ENCODE measurements around the gene RGS19.

Gene RGS19

DNA sequence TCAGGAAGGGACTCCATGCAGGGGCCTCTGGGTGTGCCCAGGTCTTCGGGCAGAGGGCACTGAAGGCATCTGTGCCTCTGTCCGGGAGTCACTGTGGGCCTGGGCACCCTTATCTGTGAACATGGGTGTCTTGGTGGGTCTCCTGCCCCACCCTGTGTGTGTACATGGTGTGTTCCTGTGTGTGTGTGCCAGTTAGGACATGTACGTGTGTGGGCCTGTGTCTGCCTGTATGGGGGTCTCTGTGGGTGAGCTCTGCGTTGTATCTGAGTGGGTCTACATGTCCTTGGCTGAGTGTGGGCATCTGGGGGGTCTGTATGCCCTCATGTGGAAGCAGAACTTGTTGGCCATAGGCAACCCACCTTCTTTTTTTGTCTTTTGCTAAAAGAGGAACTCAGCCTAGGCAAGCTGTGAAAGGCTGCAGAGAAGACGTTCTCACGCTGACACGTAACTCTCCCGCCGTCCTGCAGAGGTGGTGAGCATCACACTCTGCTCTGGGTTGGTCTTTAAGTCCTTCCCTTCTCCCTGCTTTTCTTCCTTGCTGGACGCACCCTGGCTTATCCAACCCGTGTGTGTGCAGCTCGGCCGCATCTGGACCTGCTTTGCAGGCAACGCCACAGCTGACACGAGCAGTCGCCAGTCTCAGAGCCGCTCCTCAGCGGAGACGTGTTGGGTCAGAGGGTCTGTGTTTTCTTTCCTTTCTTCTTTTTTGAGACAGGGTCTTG is 28.6 kb upstream of the RGS19 start:
- DNase-seq: no peak

GRCh38 chr20:64106981-64107735 is 27.8 kb upstream of the RGS19 start, which contains the start of gene NPBWR2:
TSS of gene NPBWR2 (minus strand) at chr20:64107565. CDS start at chr20:64106831, 734 bp downstream.
- no peak for DNase-seq

GRCh38 chr20:64106435-64106961 is 27.2 kb upstream of the RGS19 start:
- no peak for DNase-seq

DNA sequence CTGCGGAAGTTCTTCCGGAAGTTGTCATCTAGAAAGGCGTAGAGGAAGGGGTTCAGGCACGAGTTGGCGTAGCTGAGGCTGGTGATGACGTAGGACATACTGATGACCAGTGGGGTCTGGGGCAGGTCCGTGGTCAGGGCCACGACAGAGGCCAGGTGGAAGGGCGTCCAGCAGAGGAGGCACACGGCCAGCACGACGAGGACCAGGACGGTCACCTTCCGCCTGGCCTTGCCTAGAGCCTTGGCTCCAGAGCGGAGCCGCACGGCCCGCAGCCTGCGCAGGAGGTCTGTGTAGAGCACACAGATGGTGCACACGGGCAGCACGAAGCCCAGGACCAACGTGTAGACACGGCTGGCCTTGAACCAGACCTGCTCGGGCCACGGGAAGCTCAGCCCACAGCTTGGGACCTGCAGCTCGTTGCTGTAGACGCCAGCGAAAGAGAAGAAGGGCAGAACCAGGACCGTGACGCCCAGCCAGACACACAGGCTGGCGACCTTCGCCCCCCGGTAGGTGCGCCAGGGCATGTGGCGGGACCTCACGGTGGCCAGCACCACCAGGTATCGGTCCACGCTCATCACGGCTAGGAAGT is 26.6 kb upstream of the RGS19 start:
- DNase-seq: no peak

DNA sequence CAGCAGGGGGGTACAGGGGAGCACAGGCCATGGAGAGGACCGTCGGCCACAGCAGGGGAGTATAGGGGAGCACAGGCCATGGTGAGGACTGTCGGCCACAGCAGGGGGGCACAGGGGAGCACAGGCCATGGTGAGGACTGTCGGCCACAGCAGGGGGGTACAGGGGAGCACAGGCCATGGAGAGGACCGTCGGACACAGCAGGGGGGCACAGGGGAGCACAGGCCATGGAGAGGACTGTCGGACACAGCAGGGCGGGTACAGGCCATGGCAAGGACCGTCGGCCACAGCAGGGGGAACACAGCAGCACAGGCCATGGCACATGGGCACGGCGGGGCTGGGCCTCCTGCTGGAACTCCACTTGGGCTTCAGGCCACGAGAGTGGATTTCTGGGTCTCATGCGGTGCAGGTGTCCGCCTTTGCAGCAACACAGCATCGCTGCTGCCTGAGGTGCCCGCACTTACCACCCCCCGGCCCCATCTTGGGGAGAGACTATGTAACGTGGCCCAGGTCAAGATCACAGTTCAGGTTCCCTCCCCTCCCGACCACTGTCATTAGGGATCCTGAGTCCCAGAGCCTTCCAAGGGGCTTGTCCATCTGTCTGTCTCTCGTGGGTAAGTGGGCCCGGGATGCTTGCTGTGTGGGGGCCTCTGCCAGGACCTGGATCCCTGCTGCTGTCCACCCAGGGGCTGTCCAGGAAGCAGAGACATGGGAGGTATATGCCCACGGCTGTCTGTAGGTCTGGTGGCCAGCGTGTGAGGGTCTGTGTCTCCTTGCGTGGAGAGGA is 25.5 kb upstream of the RGS19 start:
- DNase-seq: no peak

DNA sequence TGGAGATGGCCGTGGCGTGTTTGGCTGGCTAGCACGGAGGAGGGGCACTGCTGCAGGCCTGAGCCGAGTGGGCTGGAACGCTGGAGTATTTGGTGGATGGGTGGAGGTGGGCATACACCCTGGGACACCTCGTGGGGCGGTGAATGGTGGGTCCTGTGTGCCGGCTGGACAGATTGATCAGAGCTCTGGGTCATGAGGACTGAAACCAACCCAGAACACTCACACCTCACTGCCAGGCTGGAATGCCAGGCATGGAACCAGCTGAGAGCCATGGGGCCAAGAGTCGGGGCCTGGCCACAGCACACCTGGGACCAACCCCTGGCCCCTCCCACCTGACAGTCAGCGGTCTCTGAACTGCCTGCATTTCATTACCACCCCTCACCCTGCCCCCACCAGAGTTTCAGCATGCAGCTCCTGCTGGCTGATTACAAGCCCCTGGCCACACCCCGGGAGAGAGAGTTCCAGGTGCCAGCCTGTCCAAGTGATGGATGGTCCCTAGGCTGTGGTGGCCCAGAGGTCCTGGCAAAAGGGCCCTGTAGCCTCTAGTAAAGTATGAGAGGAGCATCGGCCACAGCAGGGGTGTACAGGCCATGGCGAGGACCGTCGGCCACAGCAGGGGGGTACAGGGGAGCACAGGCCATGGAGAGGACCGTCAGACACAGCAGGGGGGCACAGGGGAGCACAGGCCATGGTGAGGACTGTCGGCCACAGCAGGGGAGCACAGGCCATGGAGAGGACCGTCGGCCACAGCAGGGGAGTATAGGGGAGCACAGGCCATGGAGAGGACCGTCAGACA is 24.8 kb upstream of the RGS19 start:
- DNase-seq: no peak

- no peak for DNase-seq
Measured at GRCh38 chr20:64102647-64103354, 23.5 kb upstream of the RGS19 start.

DNA sequence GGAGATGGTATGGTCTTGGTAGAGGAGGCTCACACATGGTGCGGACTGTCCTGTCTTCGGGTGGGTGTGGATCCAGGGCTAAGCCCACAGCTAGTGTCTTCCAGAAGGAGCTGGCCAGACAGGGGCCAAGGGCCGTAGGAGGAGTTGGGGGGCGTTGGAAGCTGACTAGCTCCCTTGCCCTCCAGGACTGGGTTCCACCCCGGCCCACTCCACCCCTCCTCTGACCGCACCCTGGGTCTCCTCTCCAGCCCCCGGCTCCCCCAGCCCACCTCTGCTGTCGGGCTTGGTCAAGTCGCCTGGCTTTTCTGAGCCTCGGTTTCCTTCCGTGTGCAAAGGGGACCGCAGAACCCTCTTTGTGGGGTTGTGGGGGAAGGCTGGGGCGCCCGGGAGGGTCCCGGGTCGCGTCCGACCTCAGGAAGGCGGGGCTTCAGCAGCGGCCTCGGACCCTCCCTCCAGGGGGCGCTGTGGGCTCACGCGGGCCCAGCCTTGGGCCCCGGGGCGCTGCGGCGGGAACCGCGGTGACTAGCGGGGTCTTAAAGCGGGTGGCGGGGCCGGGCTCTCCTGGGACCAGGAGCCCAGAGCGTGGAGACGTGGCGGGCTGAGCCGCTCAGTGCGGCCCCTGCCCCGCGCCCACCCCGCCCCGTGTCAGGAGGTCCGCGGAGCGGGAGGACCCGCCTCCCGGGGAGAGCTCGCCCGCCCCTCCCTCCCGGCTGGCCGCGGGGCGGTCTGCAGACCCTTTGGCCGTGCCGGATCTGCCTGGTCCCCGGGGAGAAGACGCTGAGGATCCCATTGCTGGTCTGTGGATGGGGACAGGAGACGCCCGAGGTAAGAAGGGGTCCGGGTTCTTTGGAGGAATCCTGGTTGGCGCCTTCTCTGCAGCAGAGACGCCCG is 22.7 kb upstream of the RGS19 start:
- no peak for DNase-seq

GRCh38 chr20:64100946-64101688 is 21.8 kb upstream of the RGS19 start:
- DNase-seq: no peak

GRCh38 chr20:64100566-64100888 is 21.2 kb upstream of the RGS19 start:
- DNase-seq: no peak

DNA sequence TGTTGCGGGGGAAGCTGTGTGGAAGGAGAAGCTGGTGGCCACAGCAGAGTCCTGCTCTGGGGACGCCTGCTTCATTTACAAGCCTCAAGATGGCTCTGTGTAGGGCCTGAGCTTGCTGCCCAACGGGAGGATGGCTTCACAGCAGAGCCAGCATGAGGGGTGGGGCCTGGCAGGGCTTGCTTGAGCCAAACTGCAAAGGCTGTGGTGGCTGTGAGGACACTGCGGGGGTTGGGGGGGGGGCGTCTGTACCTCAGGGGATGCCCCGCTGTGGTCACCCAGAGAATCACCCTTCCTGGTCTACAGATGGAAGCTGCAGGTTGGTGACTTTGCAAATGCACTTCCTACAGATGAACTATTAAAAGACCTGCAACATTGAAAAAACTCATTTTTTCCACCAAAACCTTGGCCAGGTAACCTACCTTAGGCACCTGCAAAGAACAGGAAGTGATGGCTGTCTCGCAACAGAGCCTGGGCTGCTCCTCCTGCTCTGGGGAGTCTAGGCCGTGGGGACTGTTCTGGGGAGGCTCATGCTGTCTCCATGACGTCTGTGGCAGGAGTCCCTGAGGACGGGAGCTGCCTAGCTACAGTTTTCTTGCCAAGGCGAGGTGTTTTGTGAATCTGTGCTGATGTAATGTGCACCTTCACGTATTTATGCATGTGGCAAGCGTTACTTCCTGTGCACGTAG is 20.7 kb upstream of the RGS19 start:
- no peak for DNase-seq

DNA sequence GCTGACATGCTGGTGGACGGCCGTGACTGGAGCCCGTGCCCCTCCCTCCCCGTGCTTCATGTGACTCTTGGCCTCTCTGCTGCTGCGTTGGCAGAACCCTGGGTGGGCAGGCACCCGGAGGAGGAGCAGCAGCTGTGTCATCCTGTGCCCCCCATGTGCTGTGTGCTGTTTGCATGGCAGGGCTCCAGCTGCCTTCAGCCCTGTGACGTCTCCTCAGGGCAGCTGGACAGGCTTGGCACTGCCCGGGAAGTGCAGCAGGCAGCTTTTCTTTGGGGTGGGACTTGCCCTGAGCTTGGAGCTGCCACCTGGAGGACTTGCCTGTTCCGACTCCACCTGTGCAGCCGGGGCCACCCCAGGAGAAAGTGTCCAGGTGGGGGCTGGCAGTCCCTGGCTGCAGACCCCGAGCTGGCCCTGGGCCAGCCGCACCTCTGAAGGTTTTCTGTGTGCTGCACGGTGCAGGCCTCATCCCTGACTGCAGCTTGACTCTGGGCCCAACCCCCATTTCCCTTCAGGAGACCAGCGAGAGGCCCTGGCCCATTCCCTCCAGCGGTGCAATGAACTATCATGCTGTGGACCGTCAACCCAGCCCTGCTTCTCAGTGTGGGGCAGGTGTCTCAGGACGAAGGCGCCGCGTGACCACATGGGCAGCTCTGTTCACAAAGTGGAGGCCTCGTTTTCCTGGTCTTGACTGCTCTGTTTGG is 19.9 kb upstream of the RGS19 start:
- no peak for DNase-seq

DNA sequence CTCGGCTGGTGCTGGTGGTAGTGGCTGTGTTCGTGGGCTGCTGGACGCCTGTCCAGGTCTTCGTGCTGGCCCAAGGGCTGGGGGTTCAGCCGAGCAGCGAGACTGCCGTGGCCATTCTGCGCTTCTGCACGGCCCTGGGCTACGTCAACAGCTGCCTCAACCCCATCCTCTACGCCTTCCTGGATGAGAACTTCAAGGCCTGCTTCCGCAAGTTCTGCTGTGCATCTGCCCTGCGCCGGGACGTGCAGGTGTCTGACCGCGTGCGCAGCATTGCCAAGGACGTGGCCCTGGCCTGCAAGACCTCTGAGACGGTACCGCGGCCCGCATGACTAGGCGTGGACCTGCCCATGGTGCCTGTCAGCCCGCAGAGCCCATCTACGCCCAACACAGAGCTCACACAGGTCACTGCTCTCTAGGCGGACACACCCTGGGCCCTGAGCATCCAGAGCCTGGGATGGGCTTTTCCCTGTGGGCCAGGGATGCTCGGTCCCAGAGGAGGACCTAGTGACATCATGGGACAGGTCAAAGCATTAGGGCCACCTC is 19.2 kb upstream of the RGS19 start:
- no peak for DNase-seq

- DNase-seq: no peak
Measured at GRCh38 chr20:64096535-64096934, 17.2 kb upstream of the RGS19 start.

DNA sequence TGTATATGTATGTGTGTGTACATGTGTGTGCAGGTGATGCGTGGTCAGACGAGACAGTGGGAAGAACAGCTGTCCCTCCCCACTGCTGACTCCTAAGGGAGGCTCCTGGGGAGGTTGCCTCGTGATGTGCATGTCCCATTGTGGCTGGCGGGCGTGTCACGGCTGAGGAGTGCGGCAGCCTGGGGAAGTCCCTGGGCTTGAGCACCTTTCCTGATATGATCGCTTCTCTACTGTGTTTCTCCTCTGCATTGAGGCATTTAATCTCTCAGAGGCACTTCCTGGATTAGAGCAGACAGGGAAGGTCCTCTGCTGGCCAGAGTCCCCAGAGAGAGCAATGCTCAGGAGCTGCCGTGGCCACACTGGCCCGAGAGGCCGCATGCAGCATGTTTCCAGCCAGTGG is 16.6 kb upstream of the RGS19 start:
- DNase-seq: no peak

DNA sequence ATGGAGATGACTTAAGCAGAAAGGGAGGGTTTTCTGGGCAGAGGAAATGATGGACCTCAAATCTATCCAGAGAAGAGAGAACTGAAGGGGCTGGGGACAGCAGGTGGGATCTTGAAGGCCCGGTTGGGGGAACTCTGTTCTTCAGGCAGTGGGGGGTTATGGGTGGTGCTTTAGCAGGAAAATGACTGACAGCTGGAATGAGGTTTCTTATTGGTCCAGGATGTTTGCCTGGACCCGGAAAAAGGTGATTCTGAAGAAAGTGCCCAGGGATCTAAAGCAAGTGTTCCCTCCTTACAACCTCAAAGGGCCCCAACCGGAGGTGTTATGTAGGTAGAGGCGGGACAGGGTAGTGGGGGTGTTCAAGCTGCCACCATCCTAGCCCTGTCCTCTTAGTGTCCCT is 16.1 kb upstream of the RGS19 start:
- DNase-seq: no peak

DNA sequence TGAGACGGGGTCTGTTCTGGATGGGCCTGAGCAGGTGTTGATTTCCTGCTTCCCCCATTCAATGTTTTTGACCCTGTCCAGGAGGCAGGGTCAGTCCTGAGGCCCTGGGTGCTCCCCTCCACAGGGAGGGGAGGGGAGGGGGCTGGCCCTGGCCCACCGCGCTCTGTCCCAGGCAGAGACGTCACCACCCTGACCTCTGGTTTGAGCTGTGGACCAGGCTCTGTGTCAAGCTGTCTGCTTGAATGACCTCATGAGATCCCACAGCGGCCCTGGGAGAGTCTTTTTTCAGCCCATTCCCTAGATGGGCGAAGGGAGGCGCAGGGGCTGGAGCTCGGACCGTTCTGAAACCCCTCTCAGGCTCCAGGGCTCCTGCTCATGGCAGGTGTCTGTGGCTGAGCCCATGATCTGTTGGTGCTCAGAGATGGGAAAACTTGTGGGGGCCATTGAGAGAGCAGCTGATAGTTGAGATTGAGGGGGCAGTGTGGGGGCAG is 13.7 kb upstream of the RGS19 start:
- DNase-seq: no peak

Measured in amniotic stem cell (primary cell).